ENCODE results near the gene CST4.

Gene CST4

GRCh38 chr20:23637282-23638221 is 51.3 kb downstream of the CST4 start, which contains the start of gene CST3 (continued):
- no peak for TF ChIP-seq ZBTB7A (tag by site-specific recombination; IDR thresholded peaks at IDR 0.05; ENCODE audit: low read depth)
- no peak for TF ChIP-seq IKZF3 (tag by site-specific recombination; IDR thresholded peaks at IDR 0.05)
- TF ChIP-seq, protein P1, sequence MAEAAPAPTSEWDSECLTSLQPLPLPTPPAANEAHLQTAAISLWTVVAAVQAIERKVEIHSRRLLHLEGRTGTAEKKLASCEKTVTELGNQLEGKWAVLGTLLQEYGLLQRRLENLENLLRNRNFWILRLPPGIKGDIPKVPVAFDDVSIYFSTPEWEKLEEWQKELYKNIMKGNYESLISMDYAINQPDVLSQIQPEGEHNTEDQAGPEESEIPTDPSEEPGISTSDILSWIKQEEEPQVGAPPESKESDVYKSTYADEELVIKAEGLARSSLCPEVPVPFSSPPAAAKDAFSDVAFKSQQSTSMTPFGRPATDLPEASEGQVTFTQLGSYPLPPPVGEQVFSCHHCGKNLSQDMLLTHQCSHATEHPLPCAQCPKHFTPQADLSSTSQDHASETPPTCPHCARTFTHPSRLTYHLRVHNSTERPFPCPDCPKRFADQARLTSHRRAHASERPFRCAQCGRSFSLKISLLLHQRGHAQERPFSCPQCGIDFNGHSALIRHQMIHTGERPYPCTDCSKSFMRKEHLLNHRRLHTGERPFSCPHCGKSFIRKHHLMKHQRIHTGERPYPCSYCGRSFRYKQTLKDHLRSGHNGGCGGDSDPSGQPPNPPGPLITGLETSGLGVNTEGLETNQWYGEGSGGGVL (tag by site-specific recombination; IDR thresholded peaks at IDR 0.05): peak; percentile 90
- no peak for TF ChIP-seq ZSCAN16 (tag by site-specific recombination; IDR thresholded peaks at IDR 0.05)
- TF ChIP-seq ZNF202 (tag by site-specific recombination; IDR thresholded peaks at IDR 0.05; ENCODE audit: borderline replicate concordance): no peak
- no peak for TF ChIP-seq ZFP37 (tag by site-specific recombination; IDR thresholded peaks at IDR 0.05)
- TF ChIP-seq ZNF555 (tag by site-specific recombination; conservative IDR thresholded peaks at IDR 0.05): no peak
- TF ChIP-seq ZNF2 (tag by site-specific recombination; IDR thresholded peaks at IDR 0.05): no peak
- TF ChIP-seq RBAK (tag by site-specific recombination; IDR thresholded peaks at IDR 0.05): no peak
- TF ChIP-seq YY1 (tag by site-specific recombination; IDR thresholded peaks at IDR 0.05): peak; percentile 54; the same call in 1 of the 2 replicates
- TF ChIP-seq KLF9 (tag by site-specific recombination; IDR thresholded peaks at IDR 0.05; ENCODE audit: low read depth): peak; percentile 61
- TF ChIP-seq ZNF645 (tag by site-specific recombination; IDR thresholded peaks at IDR 0.05): no peak
- peak; percentile 71 for TF ChIP-seq ZFHX2 (tag by site-specific recombination; conservative IDR thresholded peaks at IDR 0.05)
- no peak for TF ChIP-seq ZNF571 (tag by site-specific recombination; IDR thresholded peaks at IDR 0.05)
- TF ChIP-seq ZNF561 (tag by site-specific recombination; IDR thresholded peaks at IDR 0.05; ENCODE audit: borderline replicate concordance): 0 out of 2 replicates have a peak, but pooled peaks have one; percentile 52
- no peak for TF ChIP-seq BCL11B (tag by site-specific recombination; IDR thresholded peaks at IDR 0.05; ENCODE audit: low read depth)
- no peak for TF ChIP-seq ZNF24 (tag by site-specific recombination; IDR thresholded peaks at IDR 0.05)
- TF ChIP-seq HOXD13 (CRISPR knock-in tag; IDR thresholded peaks at IDR 0.05; ENCODE audit: borderline replicate concordance): no peak
- TF ChIP-seq ZBTB20 (tag by site-specific recombination; IDR thresholded peaks at IDR 0.05): peak; percentile 48; the same call in 1 of the 2 replicates
- TF ChIP-seq PRDM4 (tag by site-specific recombination; IDR thresholded peaks at IDR 0.05): no peak
- TF ChIP-seq ZNF785 (tag by site-specific recombination; IDR thresholded peaks at IDR 0.05): no peak
- no peak for TF ChIP-seq ZNF23 (tag by site-specific recombination; IDR thresholded peaks at IDR 0.05; ENCODE audit: borderline replicate concordance)
- TF ChIP-seq ZNF596 (tag by site-specific recombination; IDR thresholded peaks at IDR 0.05): no peak
- TF ChIP-seq ZNF239 (tag by site-specific recombination; IDR thresholded peaks at IDR 0.05): no peak
- no peak; the same call in 1 of the 2 replicates for TF ChIP-seq ZBTB48 (tag by site-specific recombination; IDR thresholded peaks at IDR 0.05)
- no peak for TF ChIP-seq ZNF664 (tag by site-specific recombination; IDR thresholded peaks at IDR 0.05)
- TF ChIP-seq, protein P2, sequence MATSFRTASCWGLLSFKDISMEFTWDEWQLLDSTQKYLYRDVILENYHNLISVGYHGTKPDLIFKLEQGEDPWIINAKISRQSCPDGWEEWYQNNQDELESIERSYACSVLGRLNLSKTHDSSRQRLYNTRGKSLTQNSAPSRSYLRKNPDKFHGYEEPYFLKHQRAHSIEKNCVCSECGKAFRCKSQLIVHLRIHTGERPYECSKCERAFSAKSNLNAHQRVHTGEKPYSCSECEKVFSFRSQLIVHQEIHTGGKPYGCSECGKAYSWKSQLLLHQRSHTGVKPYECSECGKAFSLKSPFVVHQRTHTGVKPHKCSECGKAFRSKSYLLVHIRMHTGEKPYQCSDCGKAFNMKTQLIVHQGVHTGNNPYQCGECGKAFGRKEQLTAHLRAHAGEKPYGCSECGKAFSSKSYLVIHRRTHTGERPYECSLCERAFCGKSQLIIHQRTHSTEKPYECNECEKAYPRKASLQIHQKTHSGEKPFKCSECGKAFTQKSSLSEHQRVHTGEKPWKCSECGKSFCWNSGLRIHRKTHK (tag by site-specific recombination; IDR thresholded peaks at IDR 0.05): no peak
- no peak for TF ChIP-seq ZNF214 (tag by site-specific recombination; IDR thresholded peaks at IDR 0.05; ENCODE audit: borderline replicate concordance)
- no peak for TF ChIP-seq ZNF791 (tag by site-specific recombination; IDR thresholded peaks at IDR 0.05)
- no peak for TF ChIP-seq FEZF1 (tag by site-specific recombination; IDR thresholded peaks at IDR 0.05)
- no peak for TF ChIP-seq KLF16 (tag by site-specific recombination; IDR thresholded peaks at IDR 0.05)
- TF ChIP-seq ZNF610 (tag by site-specific recombination; IDR thresholded peaks at IDR 0.05; ENCODE audit: borderline replicate concordance): no peak
- no peak for TF ChIP-seq ZNF707 (tag by site-specific recombination; IDR thresholded peaks at IDR 0.05)
- TF ChIP-seq PRDM1 (tag by site-specific recombination; IDR thresholded peaks at IDR 0.05): no peak

All from HEK293 (cell line).